Heart left ventricle (tissue), 13 donors: Measurements from ENCODE around the gene SLC16A10.

ENCODE experiments used
- POLR2A ChIP-seq, 2 donors: fragments of 450-650 bp; IDR thresholded peaks; one replicate each; pipeline ENCODE4 v1.6.1; 2017; ENCODE audit warnings: antibody characterized with exemption in 2 of 2, mild to moderate bottlenecking in 2 of 2, moderate library complexity in 2 of 2
- TF ChIP-seq, protein P1 (sequence below), 12 donors: fragments of 200-600 bp; sonication (generic) in 4 of 12; IDR thresholded peaks; one replicate each; pipeline versions ENCODE4 v1.5.0 to v1.8.0; 2018 to 2022; ENCODE audit warnings: antibody characterized with exemption in 12 of 12, mild to moderate bottlenecking in 5 of 12
- donor health status: ischemic (EF 13 %, LVEDD 7.1; RV severe dilation, severe dysfunction).
- donor health status: DM: no; HTN: yes; CAD: no.
- donor health status: DM: no; HTN: no; CAD: no.
- donor health status: ischemic (EF 25% LVEDD 6.9; RV normal size, moderate dysfunction).
- donor health status: ischemic (EF 25% LVEDD 5.7; RV mildly dilated, moderate dysfunction).
- donor health status: ischemic (EF 35%, LVEDD 5.7; RV mildly dilated, moderate dysfunction).
- donor health status: nonischemic (EF 11% LVEDD 7.7; RV severe dilation, severe dysfunction).
- donor health status: DM: yes; HTN: yes; CAD: no.
- donor health status: PGD.
- donor health status: ischemic (EF 29% LVEDD 5.4; RV normal size, mild dysfunction).
- donor health status: nonischemic (EF 23%, LVEDD 6.1; RV moderate dilation, normal function).

DNA sequence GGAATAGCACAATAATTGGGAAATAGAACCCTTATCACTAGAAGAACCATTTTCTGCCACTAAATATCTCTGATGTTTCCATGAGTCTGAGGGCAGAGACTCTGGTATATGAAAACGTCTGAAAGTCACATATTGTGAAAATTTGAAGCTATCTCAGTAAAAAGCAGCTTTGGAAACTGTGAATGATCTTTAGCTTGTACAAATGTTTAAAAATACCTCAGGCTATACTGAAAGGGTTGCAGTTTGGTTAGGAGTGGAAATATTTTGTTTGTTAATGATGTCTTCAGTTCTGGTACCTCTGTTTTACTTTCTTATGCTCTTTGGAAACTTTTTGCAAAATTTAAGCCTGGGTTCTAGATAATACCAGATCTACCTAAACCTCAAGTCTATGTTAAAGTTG lies 135.0 kb downstream of the SLC16A10 start:
- TF ChIP-seq, protein P1, sequence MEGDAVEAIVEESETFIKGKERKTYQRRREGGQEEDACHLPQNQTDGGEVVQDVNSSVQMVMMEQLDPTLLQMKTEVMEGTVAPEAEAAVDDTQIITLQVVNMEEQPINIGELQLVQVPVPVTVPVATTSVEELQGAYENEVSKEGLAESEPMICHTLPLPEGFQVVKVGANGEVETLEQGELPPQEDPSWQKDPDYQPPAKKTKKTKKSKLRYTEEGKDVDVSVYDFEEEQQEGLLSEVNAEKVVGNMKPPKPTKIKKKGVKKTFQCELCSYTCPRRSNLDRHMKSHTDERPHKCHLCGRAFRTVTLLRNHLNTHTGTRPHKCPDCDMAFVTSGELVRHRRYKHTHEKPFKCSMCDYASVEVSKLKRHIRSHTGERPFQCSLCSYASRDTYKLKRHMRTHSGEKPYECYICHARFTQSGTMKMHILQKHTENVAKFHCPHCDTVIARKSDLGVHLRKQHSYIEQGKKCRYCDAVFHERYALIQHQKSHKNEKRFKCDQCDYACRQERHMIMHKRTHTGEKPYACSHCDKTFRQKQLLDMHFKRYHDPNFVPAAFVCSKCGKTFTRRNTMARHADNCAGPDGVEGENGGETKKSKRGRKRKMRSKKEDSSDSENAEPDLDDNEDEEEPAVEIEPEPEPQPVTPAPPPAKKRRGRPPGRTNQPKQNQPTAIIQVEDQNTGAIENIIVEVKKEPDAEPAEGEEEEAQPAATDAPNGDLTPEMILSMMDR (IDR thresholded peaks at IDR 0.05) = no peak
- TF ChIP-seq POLR2A (IDR thresholded peaks at IDR 0.05) = no peak
